Measurements from ENCODE around the gene ATP4B.

The ATP4B gene

DNA sequence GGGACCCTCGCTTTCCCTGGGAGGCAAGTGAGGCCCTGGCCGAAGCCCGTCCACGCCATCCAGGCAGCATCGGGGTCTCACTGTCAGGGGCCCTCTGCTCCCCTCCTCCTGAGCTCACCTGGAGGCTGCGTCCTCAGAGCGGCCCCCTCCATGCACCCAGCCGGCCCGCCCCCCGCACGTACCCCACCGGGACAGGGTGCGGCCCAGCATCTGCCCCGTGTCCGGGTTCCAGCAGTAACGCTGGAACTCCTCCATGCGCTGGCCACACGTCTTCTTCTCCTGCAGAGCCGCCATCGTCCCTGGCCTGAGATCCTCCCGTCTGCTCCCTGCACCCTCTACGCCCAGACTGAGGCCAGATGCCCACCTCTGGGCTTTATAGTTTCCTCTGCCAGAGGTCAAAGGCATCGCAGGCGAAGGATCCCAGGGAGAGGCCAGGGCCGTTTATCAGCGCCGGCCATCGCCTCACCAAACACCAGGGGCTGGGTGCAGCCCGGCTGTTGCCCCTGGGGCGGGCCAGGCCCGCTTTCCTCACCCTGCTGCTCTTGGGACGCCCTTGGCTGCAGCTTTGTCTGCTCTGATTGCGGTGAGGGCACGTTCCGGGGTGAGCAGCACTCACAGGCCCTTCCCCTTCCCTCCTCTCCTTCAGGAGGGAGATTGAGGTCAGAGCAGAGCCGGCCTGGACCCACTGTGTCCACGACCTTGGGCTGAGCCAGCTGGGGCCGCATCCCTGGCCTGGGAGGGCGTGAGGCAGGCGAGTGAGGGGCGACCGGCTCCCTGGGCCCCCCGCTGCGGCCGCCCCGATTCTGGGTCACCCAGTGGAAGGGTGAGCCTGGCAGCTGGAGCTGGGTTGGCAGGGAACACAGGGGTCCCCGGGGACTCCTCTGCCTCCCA lies at the start of gene ATP4B:
Gene ATP4B, minus strand, starts transcription at position 348 of the 891 bp plus-strand sequence. Its CDS starts 54 bp downstream, at position 294.
- H3K27ac ChIP-seq: no peak within 1 kb of the TSS
- no peak for TF ChIP-seq ZFX (IDR thresholded peaks at IDR 0.05; ENCODE audit: borderline replicate concordance)
- TF ChIP-seq, protein P1, sequence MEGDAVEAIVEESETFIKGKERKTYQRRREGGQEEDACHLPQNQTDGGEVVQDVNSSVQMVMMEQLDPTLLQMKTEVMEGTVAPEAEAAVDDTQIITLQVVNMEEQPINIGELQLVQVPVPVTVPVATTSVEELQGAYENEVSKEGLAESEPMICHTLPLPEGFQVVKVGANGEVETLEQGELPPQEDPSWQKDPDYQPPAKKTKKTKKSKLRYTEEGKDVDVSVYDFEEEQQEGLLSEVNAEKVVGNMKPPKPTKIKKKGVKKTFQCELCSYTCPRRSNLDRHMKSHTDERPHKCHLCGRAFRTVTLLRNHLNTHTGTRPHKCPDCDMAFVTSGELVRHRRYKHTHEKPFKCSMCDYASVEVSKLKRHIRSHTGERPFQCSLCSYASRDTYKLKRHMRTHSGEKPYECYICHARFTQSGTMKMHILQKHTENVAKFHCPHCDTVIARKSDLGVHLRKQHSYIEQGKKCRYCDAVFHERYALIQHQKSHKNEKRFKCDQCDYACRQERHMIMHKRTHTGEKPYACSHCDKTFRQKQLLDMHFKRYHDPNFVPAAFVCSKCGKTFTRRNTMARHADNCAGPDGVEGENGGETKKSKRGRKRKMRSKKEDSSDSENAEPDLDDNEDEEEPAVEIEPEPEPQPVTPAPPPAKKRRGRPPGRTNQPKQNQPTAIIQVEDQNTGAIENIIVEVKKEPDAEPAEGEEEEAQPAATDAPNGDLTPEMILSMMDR (IDR thresholded peaks at IDR 0.05): no peak

DNA sequence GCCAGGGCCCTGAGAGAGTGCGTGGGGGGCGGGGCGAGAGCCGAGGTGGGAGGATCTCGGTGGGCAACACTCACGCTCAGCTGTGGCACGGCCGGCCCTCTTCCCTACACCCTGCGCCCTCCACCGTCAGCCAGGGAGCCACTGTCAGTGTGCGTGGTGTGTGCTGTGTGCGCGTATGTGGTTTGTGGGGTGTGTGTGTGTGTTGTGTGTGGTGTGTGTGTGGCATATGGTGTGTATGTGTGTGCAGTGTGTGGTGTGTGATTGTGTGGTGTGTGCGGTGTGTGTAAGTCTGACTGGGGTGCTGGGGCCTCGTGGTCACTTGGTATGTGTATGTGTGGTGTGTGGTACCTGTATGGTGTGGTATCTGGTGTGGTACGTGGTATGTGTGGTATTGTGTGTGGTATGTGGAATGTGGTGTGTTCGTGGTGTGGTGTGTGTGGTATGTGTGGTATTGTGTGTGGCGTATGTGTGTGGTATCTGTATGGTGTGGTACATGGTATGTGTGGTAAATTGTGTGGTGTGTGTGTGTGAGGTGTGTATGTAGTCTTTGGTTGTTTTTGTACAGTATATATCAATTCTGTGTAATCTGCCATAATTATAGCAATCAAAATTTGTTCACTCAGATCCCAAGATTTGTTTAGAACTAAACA lies 14.1 kb upstream of the ATP4B start:
- no peak overlapping the region for H3K27ac ChIP-seq
- TF ChIP-seq, protein P1 (IDR thresholded peaks at IDR 0.05): no peak
- no peak for TF ChIP-seq ZFX (IDR thresholded peaks at IDR 0.05; ENCODE audit: borderline replicate concordance)

DNA sequence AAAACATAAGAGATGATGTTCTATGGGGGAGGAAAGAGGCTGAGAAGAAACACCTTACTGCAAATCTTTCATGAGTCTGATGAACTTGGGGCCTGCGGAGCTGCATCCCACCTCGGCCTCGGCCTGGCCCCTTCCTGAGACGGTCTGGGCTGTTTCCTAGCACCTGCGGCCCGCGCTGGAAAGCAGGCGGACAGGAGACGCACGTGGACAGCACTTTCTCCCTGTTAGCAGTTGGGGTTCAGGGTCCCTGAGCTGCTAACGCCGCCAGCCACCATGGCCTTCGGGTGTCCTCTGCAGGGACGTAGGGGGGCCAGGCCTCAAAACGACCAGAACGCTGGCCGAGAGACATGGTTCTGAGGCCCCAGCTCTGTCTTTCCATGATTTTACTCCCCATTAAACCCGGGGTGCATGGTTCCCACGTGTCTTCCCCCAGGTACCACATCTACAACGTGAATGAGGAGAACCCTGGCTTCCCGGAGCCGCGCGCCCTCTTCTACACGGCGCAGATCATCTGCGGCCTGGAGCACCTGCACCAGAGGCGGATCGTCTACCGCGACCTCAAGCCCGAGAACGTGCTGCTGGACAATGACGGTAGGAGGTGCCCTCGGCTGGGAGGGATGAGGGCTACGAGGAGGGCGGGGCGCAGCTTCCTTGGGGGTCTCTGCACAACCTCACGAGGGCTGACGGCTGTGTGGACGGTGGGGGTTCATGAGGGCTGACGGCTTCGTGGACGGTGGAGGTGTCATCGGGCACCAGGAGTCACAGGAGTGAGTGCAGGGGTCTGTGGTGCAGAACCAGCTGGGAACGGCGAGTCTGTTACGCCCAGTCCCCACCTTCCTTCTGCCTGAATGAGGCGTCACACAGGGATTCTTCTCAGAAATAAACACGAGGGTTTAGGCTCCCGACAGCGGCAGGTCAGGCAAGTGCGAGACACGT lies 13.3 kb upstream of the ATP4B start:
- no peak overlapping the region for H3K27ac ChIP-seq
- TF ChIP-seq ZFX (IDR thresholded peaks at IDR 0.05; ENCODE audit: borderline replicate concordance): no peak
- TF ChIP-seq, protein P1 (IDR thresholded peaks at IDR 0.05): no peak

DNA sequence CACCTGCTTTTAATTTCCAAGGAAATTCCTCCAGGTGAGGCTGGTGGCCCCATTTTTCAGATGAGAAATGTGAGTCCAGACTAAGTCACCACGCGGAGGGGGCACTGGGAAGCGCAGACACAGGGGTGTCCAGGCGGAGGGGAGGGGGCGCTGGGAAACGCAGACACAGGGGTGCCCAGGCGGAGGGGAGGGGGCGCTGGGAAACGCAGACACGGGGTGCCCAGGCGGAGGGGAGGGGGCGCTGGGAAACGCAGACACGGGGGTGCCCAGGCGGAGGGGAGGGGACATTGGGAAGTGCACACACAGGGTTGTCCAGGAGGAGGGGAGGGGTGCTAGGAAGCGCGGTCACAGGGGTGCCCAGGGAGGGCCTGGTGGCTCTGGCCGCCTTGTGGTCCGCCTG lies 12.5 kb upstream of the ATP4B start:
- TF ChIP-seq, protein P1 (IDR thresholded peaks at IDR 0.05): no peak
- no peak for TF ChIP-seq ZFX (IDR thresholded peaks at IDR 0.05; ENCODE audit: borderline replicate concordance)
- no peak overlapping the region for H3K27ac ChIP-seq

DNA sequence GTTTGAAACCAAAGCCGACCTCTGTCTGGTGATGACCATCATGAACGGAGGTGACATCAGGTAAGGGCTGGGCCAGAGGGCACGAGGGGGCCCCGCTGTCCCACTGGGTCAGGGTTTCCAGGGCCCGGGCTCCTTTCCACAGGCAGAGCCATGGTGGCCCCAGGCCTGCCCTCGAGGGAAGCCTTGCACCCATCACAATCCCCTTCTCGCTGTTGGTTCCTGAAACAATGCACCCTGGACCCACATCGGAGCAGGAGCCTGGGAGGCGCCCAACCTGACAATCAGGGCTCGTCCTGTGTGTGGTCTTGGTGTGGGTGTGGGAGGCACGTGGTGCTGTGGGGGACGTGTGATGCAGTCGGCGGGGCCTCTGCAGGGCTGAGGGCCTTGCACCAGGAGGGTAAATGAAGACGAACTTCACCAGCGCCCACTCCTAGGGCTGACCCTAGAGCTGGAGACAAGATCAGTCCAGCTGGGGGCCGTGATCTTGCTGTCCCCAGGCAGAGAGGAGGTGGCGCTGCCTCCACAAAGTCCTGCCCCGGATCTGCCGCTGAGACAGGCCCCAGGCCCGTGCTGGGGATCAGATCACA lies 11.8 kb upstream of the ATP4B start:
- no peak overlapping the region for H3K27ac ChIP-seq
- TF ChIP-seq ZFX (IDR thresholded peaks at IDR 0.05; ENCODE audit: borderline replicate concordance): no peak
- TF ChIP-seq, protein P1 (IDR thresholded peaks at IDR 0.05): no peak

DNA sequence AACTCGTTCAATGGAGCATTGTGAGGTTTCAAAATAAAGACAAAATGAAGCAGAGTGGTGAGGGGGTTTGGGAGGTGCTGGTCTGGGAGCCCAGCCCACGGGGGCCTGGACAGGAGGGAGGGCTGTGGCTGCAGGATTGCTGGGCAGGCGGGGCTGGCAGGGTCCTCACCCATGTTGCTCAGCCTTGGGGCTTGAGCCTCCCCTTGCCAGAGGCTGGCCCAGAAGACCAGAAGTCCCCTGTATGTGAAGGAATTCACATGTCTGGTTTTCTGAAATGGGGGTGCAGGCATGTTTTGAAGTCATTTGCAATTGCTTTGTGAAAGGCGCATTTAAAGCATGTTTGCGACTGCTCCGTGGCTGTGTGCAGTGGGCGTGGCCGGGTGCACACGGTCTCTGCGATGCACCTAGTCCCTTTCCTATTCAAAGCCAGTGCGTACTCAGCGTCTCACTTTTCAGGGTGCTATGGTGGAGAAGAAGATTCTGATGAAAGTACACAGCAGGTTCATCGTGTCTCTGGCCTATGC lies 11.3 kb upstream of the ATP4B start:
- TF ChIP-seq, protein P1 (IDR thresholded peaks at IDR 0.05): no peak
- TF ChIP-seq ZFX (IDR thresholded peaks at IDR 0.05; ENCODE audit: borderline replicate concordance): no peak
- no peak overlapping the region for H3K27ac ChIP-seq
